ENCODE data around the gene GPRC5B.

GPRC5B gene

GRCh38 chr16:19822533-19822932 is 62.1 kb downstream of the GPRC5B start:
- H3K27me3 ChIP-seq (ENCODE audit: control insufficient read depth in 1 of 2, insufficient read depth in 1 of 2, low read length in 2 of 2): no peaks in the 10 kb centered on the region
- H2AK5ac ChIP-seq (ENCODE audit: low read length, severe bottlenecking): no peak overlapping the region
- peaks cover 0 to 8% of the 10 kb centered on the region in 2 experiments for H3K36me3 ChIP-seq (ENCODE audit: control insufficient read depth in 1 of 2, insufficient read depth in 2 of 2, low read depth in 1 of 2, low read length in 2 of 2)
- no peak overlapping the region for H3K27ac ChIP-seq (ENCODE audit: low read length, poor library complexity, severe bottlenecking)
- no peak overlapping the region for H3K4ac ChIP-seq (ENCODE audit: low read depth in 1 of 2, low read length in 2 of 2)
- H2BK5ac ChIP-seq (ENCODE audit: low read depth, low read length, poor library complexity, severe bottlenecking): no peak overlapping the region
- no peak overlapping the region for H3K18ac ChIP-seq (ENCODE audit: low read depth in 1 of 2, low read length in 2 of 2)
- H3K23ac ChIP-seq (ENCODE audit: low read length in 2 of 2): no peak overlapping the region
- H4K8ac ChIP-seq (ENCODE audit: low read length): no peak overlapping the region
- H2BK15ac ChIP-seq (ENCODE audit: low read depth, poor library complexity, severe bottlenecking): no peak overlapping the region
- no peak overlapping the region for H3K4me2 ChIP-seq (ENCODE audit: low read length, poor library complexity, severe bottlenecking)
- H3K9ac ChIP-seq (ENCODE audit: low read length): no peak overlapping the region
- H2BK120ac ChIP-seq (ENCODE audit: low read depth, low read length): no peak overlapping the region
- no peaks in the 10 kb centered on the region for H3K79me1 ChIP-seq (replicated peaks; ENCODE audit: low read length, poor library complexity, severe bottlenecking)
- H3K14ac ChIP-seq (ENCODE audit: low read length in 2 of 2): no peak overlapping the region
- 93% methylated on average over 2 of the region's 2 CpGs for WGBS
- peak; percentile 81 for DNase-seq
- H4K91ac ChIP-seq (ENCODE audit: low read length): no peak overlapping the region
- H3K4me3 ChIP-seq (ENCODE audit: insufficient read depth in 1 of 2, low read depth in 1 of 2, low read length in 2 of 2): no peak overlapping the region
- H2BK12ac ChIP-seq (ENCODE audit: low read length in 2 of 2): no peak overlapping the region
- no peak overlapping the region for H2AFZ ChIP-seq (ENCODE audit: low read depth, low read length)
- peaks cover 4% of the 10 kb centered on the region for H3K4me1 ChIP-seq (ENCODE audit: control insufficient read depth, insufficient read depth, low read depth, low read length)
- no peaks in the 10 kb centered on the region for H3K9me3 ChIP-seq (ENCODE audit: control insufficient read depth, low read length)

- no peaks in the 10 kb centered on the region for H3K27me3 ChIP-seq (ENCODE audit: control insufficient read depth in 1 of 2, insufficient read depth in 1 of 2, low read length in 2 of 2)
- H3K4me1 ChIP-seq (ENCODE audit: control insufficient read depth, insufficient read depth, low read depth, low read length): no peaks in the 10 kb centered on the region
- H2BK5ac ChIP-seq (ENCODE audit: low read depth, low read length, poor library complexity, severe bottlenecking): no peak overlapping the region
- no peaks in the 10 kb centered on the region for H3K79me1 ChIP-seq (replicated peaks; ENCODE audit: low read length, poor library complexity, severe bottlenecking)
- H3K36me3 ChIP-seq (ENCODE audit: control insufficient read depth in 1 of 2, insufficient read depth in 2 of 2, low read depth in 1 of 2, low read length in 2 of 2): no peaks in the 10 kb centered on the region
- H2BK12ac ChIP-seq (ENCODE audit: low read length in 2 of 2): no peak overlapping the region
- H3K4me2 ChIP-seq (ENCODE audit: low read length, poor library complexity, severe bottlenecking): no peak overlapping the region
- H4K91ac ChIP-seq (ENCODE audit: low read length): no peak overlapping the region
- no peak overlapping the region for H3K4ac ChIP-seq (ENCODE audit: low read depth in 1 of 2, low read length in 2 of 2)
- H2AK5ac ChIP-seq (ENCODE audit: low read length, severe bottlenecking): no peak overlapping the region
- no peak for DNase-seq
- peaks cover 2% of the 10 kb centered on the region for H3K9me3 ChIP-seq (ENCODE audit: control insufficient read depth, low read length)
- no peak overlapping the region for H3K9ac ChIP-seq (ENCODE audit: low read length)
- H2BK15ac ChIP-seq (ENCODE audit: low read depth, poor library complexity, severe bottlenecking): no peak overlapping the region
- no peak overlapping the region for H3K4me3 ChIP-seq (ENCODE audit: insufficient read depth in 1 of 2, low read depth in 1 of 2, low read length in 2 of 2)
- no peak overlapping the region for H3K27ac ChIP-seq (ENCODE audit: low read length, poor library complexity, severe bottlenecking)
- H3K18ac ChIP-seq (ENCODE audit: low read depth in 1 of 2, low read length in 2 of 2): no peak overlapping the region
- WGBS: 88% methylated on average over 6 of the region's 7 CpGs
- H2BK120ac ChIP-seq (ENCODE audit: low read depth, low read length): no peak overlapping the region
- no peak overlapping the region for H4K8ac ChIP-seq (ENCODE audit: low read length)
- no peak overlapping the region for H3K23ac ChIP-seq (ENCODE audit: low read length in 2 of 2)
- no peak overlapping the region for H2AFZ ChIP-seq (ENCODE audit: low read depth, low read length)
- no peak overlapping the region for H3K14ac ChIP-seq (ENCODE audit: low read length in 2 of 2)
These were observed 66.8 kb downstream of the GPRC5B start for GRCh38 chr16:19817875-19818274.

- no peak overlapping the region for H2BK12ac ChIP-seq (ENCODE audit: low read length in 2 of 2)
- H3K4me2 ChIP-seq (ENCODE audit: low read length, poor library complexity, severe bottlenecking): no peak overlapping the region
- no peak overlapping the region for H2BK15ac ChIP-seq (ENCODE audit: low read depth, poor library complexity, severe bottlenecking)
- H2BK120ac ChIP-seq (ENCODE audit: low read depth, low read length): no peak overlapping the region
- H3K4me3 ChIP-seq (ENCODE audit: insufficient read depth in 1 of 2, low read depth in 1 of 2, low read length in 2 of 2): no peak overlapping the region
- whole genome bisulfite sequencing: 96% methylated on average over 2 of the region's 3 CpGs
- no peaks in the 10 kb centered on the region for H3K4me1 ChIP-seq (ENCODE audit: control insufficient read depth, insufficient read depth, low read depth, low read length)
- no peak overlapping the region for H2BK5ac ChIP-seq (ENCODE audit: low read depth, low read length, poor library complexity, severe bottlenecking)
- H3K9ac ChIP-seq (ENCODE audit: low read length): no peak overlapping the region
- no peak overlapping the region for H2AK5ac ChIP-seq (ENCODE audit: low read length, severe bottlenecking)
- H4K8ac ChIP-seq (ENCODE audit: low read length): no peak overlapping the region
- peaks cover 4% of the 10 kb centered on the region for H3K9me3 ChIP-seq (ENCODE audit: control insufficient read depth, low read length)
- H3K36me3 ChIP-seq (ENCODE audit: control insufficient read depth in 1 of 2, insufficient read depth in 2 of 2, low read depth in 1 of 2, low read length in 2 of 2): no peaks in the 10 kb centered on the region
- no peak overlapping the region for H3K18ac ChIP-seq (ENCODE audit: low read depth in 1 of 2, low read length in 2 of 2)
- no peak for DNase-seq
- no peaks in the 10 kb centered on the region for H3K79me1 ChIP-seq (replicated peaks; ENCODE audit: low read length, poor library complexity, severe bottlenecking)
- no peak overlapping the region for H4K91ac ChIP-seq (ENCODE audit: low read length)
- no peak overlapping the region for H3K4ac ChIP-seq (ENCODE audit: low read depth in 1 of 2, low read length in 2 of 2)
- H3K23ac ChIP-seq (ENCODE audit: low read length in 2 of 2): no peak overlapping the region
- no peaks in the 10 kb centered on the region for H3K27me3 ChIP-seq (ENCODE audit: control insufficient read depth in 1 of 2, insufficient read depth in 1 of 2, low read length in 2 of 2)
- H3K27ac ChIP-seq (ENCODE audit: low read length, poor library complexity, severe bottlenecking): no peak overlapping the region
- H2AFZ ChIP-seq (ENCODE audit: low read depth, low read length): no peak overlapping the region
- H3K14ac ChIP-seq (ENCODE audit: low read length in 2 of 2): no peak overlapping the region
These were observed 67.5 kb downstream of the GPRC5B start for GRCh38 chr16:19817122-19817521.

- Histone ChIP-seq H2BK5ac (ENCODE audit: low read depth, low read length, poor library complexity, severe bottlenecking) (no peak overlapping the region), H3K36me3 (ENCODE audit: control insufficient read depth in 1 of 2, insufficient read depth in 2 of 2, low read depth in 1 of 2, low read length in 2 of 2) (no peaks in the 10 kb centered on the region), H2AK5ac (ENCODE audit: low read length, severe bottlenecking) (no peak overlapping the region), H2BK120ac (ENCODE audit: low read depth, low read length) (no peak overlapping the region), H4K8ac (ENCODE audit: low read length) (no peak overlapping the region), H4K91ac (ENCODE audit: low read length) (no peak overlapping the region), H3K18ac (ENCODE audit: low read depth in 1 of 2, low read length in 2 of 2) (no peak overlapping the region), H2BK15ac (ENCODE audit: low read depth, poor library complexity, severe bottlenecking) (no peak overlapping the region), H3K4ac (ENCODE audit: low read depth in 1 of 2, low read length in 2 of 2) (no peak overlapping the region), H2AFZ (ENCODE audit: low read depth, low read length) (no peak overlapping the region), H3K79me1 (replicated peaks; ENCODE audit: low read length, poor library complexity, severe bottlenecking) (no peaks in the 10 kb centered on the region), H3K9ac (ENCODE audit: low read length) (peak overlapping the region; percentile 69), H3K14ac (ENCODE audit: low read length in 2 of 2) (no peak overlapping the region), H3K4me3 (ENCODE audit: insufficient read depth in 1 of 2, low read depth in 1 of 2, low read length in 2 of 2) (no peak overlapping the region), H2BK12ac (ENCODE audit: low read length in 2 of 2) (no peak overlapping the region), H3K23ac (ENCODE audit: low read length in 2 of 2) (no peak overlapping the region), H3K4me1 (ENCODE audit: control insufficient read depth, insufficient read depth, low read depth, low read length) (peaks cover 5% of the 10 kb centered on the region), H3K27me3 (ENCODE audit: control insufficient read depth in 1 of 2, insufficient read depth in 1 of 2, low read length in 2 of 2) (no peaks in the 10 kb centered on the region), H3K9me3 (ENCODE audit: control insufficient read depth, low read length) (peaks cover 4% of the 10 kb centered on the region), H3K4me2 (ENCODE audit: low read length, poor library complexity, severe bottlenecking) (no peak overlapping the region), H3K27ac (ENCODE audit: low read length, poor library complexity, severe bottlenecking) (no peak overlapping the region)
- DNase-seq: no peak
- 100% methylated on average over 2 of the region's 2 CpGs for WGBS
These were observed 69.2 kb downstream of the GPRC5B start for GRCh38 chr16:19815418-19815817.
